ENCODE results near the gene CBLB. TPM values are rescaled to one million over a fixed set of nuclear protein-coding genes. Genes with fewer than 3 reads are reported as not detected.

Gene CBLB
- total and polyA plus RNA-seq, 2 donors, result 14.4 to 126 TPM

GRCh38 chr3:105866656-105867653 lies 1.9 kb downstream of the CBLB start:
- no peak for DNase-seq (ENCODE audit: extremely low spot score)
- Histone ChIP-seq H3K4me1 (ENCODE audit: insufficient read depth) (no peaks in the 10 kb centered on the region), H3K4me3 (ENCODE audit: low read depth, low read length) (peak overlapping the region; percentile 70), H3K36me3 (ENCODE audit: insufficient read depth) (peaks cover 5% of the 10 kb centered on the region), H3K27ac (ENCODE audit: low read depth) (peak overlapping the region; percentile 23)
- WGBS, result 19% methylated on average over 9 of the region's 9 CpGs

- Histone ChIP-seq H3K4me3 (ENCODE audit: low read depth, low read length) (peak overlapping the region; percentile 28), H3K27ac (ENCODE audit: low read depth) (no peak overlapping the region), H3K36me3 (ENCODE audit: insufficient read depth) (peaks cover 5% of the 10 kb centered on the region), H3K4me1 (ENCODE audit: insufficient read depth) (no peaks in the 10 kb centered on the region)
- 69% methylated on average over 1 of the region's 1 CpG for WGBS
- no peak for DNase-seq (ENCODE audit: extremely low spot score)
Measured at GRCh38 chr3:105865867-105866350, 2.9 kb downstream of the CBLB start.

- no peak overlapping the region for H3K4me3 ChIP-seq (ENCODE audit: low read depth, low read length)
- no peaks in the 10 kb centered on the region for H3K4me1 ChIP-seq (ENCODE audit: insufficient read depth)
- DNase-seq (ENCODE audit: extremely low spot score), result no peak
- no peak overlapping the region for H3K27ac ChIP-seq (ENCODE audit: low read depth)
- peaks cover 5% of the 10 kb centered on the region for H3K36me3 ChIP-seq (ENCODE audit: insufficient read depth)
- WGBS, result 67% methylated on average over 1 of the region's 1 CpG
Measured at GRCh38 chr3:105865016-105865623, 3.7 kb downstream of the CBLB start.

- H3K27ac ChIP-seq (ENCODE audit: low read depth), result no peak overlapping the region
- H3K4me1 ChIP-seq (ENCODE audit: insufficient read depth), result no peaks in the 10 kb centered on the region
- H3K36me3 ChIP-seq (ENCODE audit: insufficient read depth), result peaks cover 5% of the 10 kb centered on the region
- H3K4me3 ChIP-seq (ENCODE audit: low read depth, low read length), result no peak overlapping the region
- 71% methylated on average over 4 of the region's 4 CpGs for WGBS
- no peak for DNase-seq (ENCODE audit: extremely low spot score)
Measured at GRCh38 chr3:105864212-105864611, 4.6 kb downstream of the CBLB start.

GRCh38 chr3:105863608-105864007 lies 5.2 kb downstream of the CBLB start:
- WGBS, result 86% methylated on average over 1 of the region's 1 CpG
- Histone ChIP-seq H3K36me3 (ENCODE audit: insufficient read depth) (peaks cover 5% of the 10 kb centered on the region), H3K4me1 (ENCODE audit: insufficient read depth) (no peaks in the 10 kb centered on the region), H3K27ac (ENCODE audit: low read depth) (no peak overlapping the region), H3K4me3 (ENCODE audit: low read depth, low read length) (no peak overlapping the region)
- no peak for DNase-seq (ENCODE audit: extremely low spot score)

- no peak for DNase-seq (ENCODE audit: extremely low spot score)
- 83% methylated on average over 3 of the region's 3 CpGs for WGBS
Measured at GRCh38 chr3:105862217-105862616, 6.6 kb downstream of the CBLB start.

GRCh38 chr3:105860641-105861040 lies 8.2 kb downstream of the CBLB start:
- no peaks in the 10 kb centered on the region for H3K4me1 ChIP-seq (ENCODE audit: insufficient read depth)
- H3K36me3 ChIP-seq (ENCODE audit: insufficient read depth), result peaks cover under 1% of the 10 kb centered on the region
- H3K27ac ChIP-seq (ENCODE audit: low read depth), result no peak overlapping the region
- 32% methylated on average over 1 of the region's 1 CpG for WGBS
- no peak overlapping the region for H3K4me3 ChIP-seq (ENCODE audit: low read depth, low read length)
- DNase-seq (ENCODE audit: extremely low spot score), result no peak

More at GRCh38 chr3:105862217-105862616, 6.6 kb downstream of the CBLB start:
- Histone ChIP-seq H3K4me3 (ENCODE audit: low read depth, low read length) (no peak overlapping the region), H3K27ac (ENCODE audit: low read depth) (no peak overlapping the region), H3K4me1 (ENCODE audit: insufficient read depth) (no peaks in the 10 kb centered on the region), H3K36me3 (ENCODE audit: insufficient read depth) (peaks cover 5% of the 10 kb centered on the region)

GRCh38 chr3:105858017-105858416 lies 10.8 kb downstream of the CBLB start:
- no peak for DNase-seq (ENCODE audit: extremely low spot score)
- Histone ChIP-seq H3K27ac (ENCODE audit: low read depth) (no peak overlapping the region), H3K4me1 (ENCODE audit: insufficient read depth) (no peaks in the 10 kb centered on the region), H3K36me3 (ENCODE audit: insufficient read depth) (no peaks in the 10 kb centered on the region), H3K4me3 (ENCODE audit: low read depth, low read length) (no peak overlapping the region)
- WGBS, result 73% methylated on average over 3 of the region's 3 CpGs

- DNase-seq (ENCODE audit: extremely low spot score), result no peak
- no peak overlapping the region for H3K27ac ChIP-seq (ENCODE audit: low read depth)
- no peaks in the 10 kb centered on the region for H3K4me1 ChIP-seq (ENCODE audit: insufficient read depth)
- 92% methylated on average over 1 of the region's 1 CpG for WGBS
- H3K4me3 ChIP-seq (ENCODE audit: low read depth, low read length), result no peak overlapping the region
- H3K36me3 ChIP-seq (ENCODE audit: insufficient read depth), result no peaks in the 10 kb centered on the region
Measured at GRCh38 chr3:105857601-105858000, 11.2 kb downstream of the CBLB start.

- Histone ChIP-seq H3K36me3 (ENCODE audit: insufficient read depth) (peaks cover 2% of the 10 kb centered on the region), H3K4me3 (ENCODE audit: low read depth, low read length) (no peak overlapping the region), H3K4me1 (ENCODE audit: insufficient read depth) (no peaks in the 10 kb centered on the region), H3K27ac (ENCODE audit: low read depth) (no peak overlapping the region)
- DNase-seq (ENCODE audit: extremely low spot score), result no peak
- 96% methylated on average over 2 of the region's 2 CpGs for WGBS
Measured at GRCh38 chr3:105856605-105857004, 12.2 kb downstream of the CBLB start.

GRCh38 chr3:105853801-105854432 lies 14.9 kb downstream of the CBLB start:
- no peaks in the 10 kb centered on the region for H3K4me1 ChIP-seq (ENCODE audit: insufficient read depth)
- 87% methylated on average over 7 of the region's 7 CpGs for WGBS
- H3K27ac ChIP-seq (ENCODE audit: low read depth), result no peak overlapping the region
- peaks cover 2% of the 10 kb centered on the region for H3K36me3 ChIP-seq (ENCODE audit: insufficient read depth)
- H3K4me3 ChIP-seq (ENCODE audit: low read depth, low read length), result no peak overlapping the region
- DNase-seq (ENCODE audit: extremely low spot score), result no peak

- H3K36me3 ChIP-seq (ENCODE audit: insufficient read depth), result peaks cover 2% of the 10 kb centered on the region
- no peak overlapping the region for H3K27ac ChIP-seq (ENCODE audit: low read depth)
- DNase-seq (ENCODE audit: extremely low spot score), result no peak
- 98% methylated on average over 1 of the region's 1 CpG for WGBS
- H3K4me3 ChIP-seq (ENCODE audit: low read depth, low read length), result no peak overlapping the region
- no peaks in the 10 kb centered on the region for H3K4me1 ChIP-seq (ENCODE audit: insufficient read depth)
Measured at GRCh38 chr3:105851582-105851981, 17.2 kb downstream of the CBLB start.

- peaks cover 2% of the 10 kb centered on the region for H3K36me3 ChIP-seq (ENCODE audit: insufficient read depth)
- H3K4me1 ChIP-seq (ENCODE audit: insufficient read depth), result no peaks in the 10 kb centered on the region
- 96% methylated on average over 2 of the region's 2 CpGs for WGBS
- DNase-seq (ENCODE audit: extremely low spot score), result no peak
- H3K27ac ChIP-seq (ENCODE audit: low read depth), result no peak overlapping the region
- H3K4me3 ChIP-seq (ENCODE audit: low read depth, low read length), result no peak overlapping the region
Measured at GRCh38 chr3:105851176-105851575, 17.6 kb downstream of the CBLB start.
